Aorta (tissue), 5 donors: Measurements from ENCODE around the gene NEFH. TPM values are rescaled to one million over a fixed set of nuclear protein-coding genes. Genes with fewer than 3 reads are reported as not detected.

ENCODE experiments used
- ATAC-seq: fragments of 200-7000 bp; cut with Tn5 transposase; one replicate; pipeline ENCODE4 v1.9.1; 2022; ENCODE audit warnings: moderate library complexity; ENCODE audit not compliant: low FRiP score
- DNase-seq, 2 donors: peaks; one replicate each; pipeline ENCODE4 v3.0.0-alpha.2; 2020
- H3K27ac ChIP-seq, 2 donors: one replicate each; pipeline ENCODE4 v1.5.1; 2013; ENCODE audit warnings: low read length in 2 of 2, mild to moderate bottlenecking in 2 of 2, moderate library complexity in 2 of 2, control low read depth in 1 of 2, inconsistent platforms in 1 of 2, low read depth in 1 of 2
- H3K27me3 ChIP-seq, 2 donors: one replicate each; pipeline ENCODE4 v1.6.1; 2013; ENCODE audit warnings: control low read depth in 1 of 2, low read length in 1 of 2, mild to moderate bottlenecking in 1 of 2, moderate library complexity in 1 of 2; ENCODE audit not compliant: insufficient read depth in 2 of 2, control insufficient read depth in 1 of 2
- H3K36me3 ChIP-seq, 2 donors: one replicate each; pipeline ENCODE4 v1.6.1; 2013; ENCODE audit warnings: control low read depth in 1 of 2, low read length in 1 of 2, mild to moderate bottlenecking in 1 of 2; ENCODE audit not compliant: insufficient read depth in 2 of 2, control insufficient read depth in 1 of 2
- H3K4me1 ChIP-seq, 2 donors: one replicate each; pipeline ENCODE4 v1.6.1; 2013; ENCODE audit warnings: low read length in 2 of 2, control low read depth in 1 of 2, mild to moderate bottlenecking in 1 of 2, moderate library complexity in 1 of 2; ENCODE audit not compliant: insufficient read depth in 2 of 2, control insufficient read depth in 1 of 2
- H3K4me3 ChIP-seq, 2 donors: one replicate each; pipeline ENCODE4 v1.5.1; 2013; ENCODE audit warnings: low read length in 2 of 2, control low read depth in 1 of 2, mild to moderate bottlenecking in 1 of 2
- H3K9me3 ChIP-seq: one replicate; pipeline ENCODE4 v1.6.1; 2013; ENCODE audit warnings: mild to moderate bottlenecking, low read length; ENCODE audit not compliant: control insufficient read depth
- WGBS, 2 donors: extraction: QIAGEN DNeasy Blood & Tissue Kit; methylation state at CpG; one replicate each; pipeline ENCODE4 v1.1.7; 2013; 5-methylcytosine and 5-hydroxymethylcytosine counted together
- intact Hi-C, 2 donors: fragments of 100-400 bp; cut with DNase I; formaldehyde crosslinking; loops; one replicate each; pipeline versions ENCODE4 v1.14.2 to v1.15.0; 2022
- polyA plus RNA-seq, 2 donors: library from polyadenylated mRNA; stranded (reverse); fragments of 200-250 nt; gene quantifications; one replicate each; pipeline ENCODE4 v1.2.3, GENCODE V29; 2013
- total RNA-seq, 2 donors: library from RNA; stranded (reverse); fragmentation: NEBNext Ultra II Directional; extraction: Animal tissue kit (Norgen Biotek cat#: 25700); gene quantifications; one replicate each; pipeline ENCODE4 v1.2.1, GENCODE V29; 2021
- donor health status: healthy with polysubstance abuse.
- donor health status: Bipolar disorder and iron deficiency.
- donor health status: DM: no; HTN: no; CAD: no.
- donor health status: DM: no; HTN: no; CAD: no.
- donor health status: DM: yes; HTN: yes; CAD: no.

Gene NEFH
- total and polyA plus RNA-seq, 4 donors = 0.36 to 0.63 (median 0.38) TPM; not detected in 1

DNA sequence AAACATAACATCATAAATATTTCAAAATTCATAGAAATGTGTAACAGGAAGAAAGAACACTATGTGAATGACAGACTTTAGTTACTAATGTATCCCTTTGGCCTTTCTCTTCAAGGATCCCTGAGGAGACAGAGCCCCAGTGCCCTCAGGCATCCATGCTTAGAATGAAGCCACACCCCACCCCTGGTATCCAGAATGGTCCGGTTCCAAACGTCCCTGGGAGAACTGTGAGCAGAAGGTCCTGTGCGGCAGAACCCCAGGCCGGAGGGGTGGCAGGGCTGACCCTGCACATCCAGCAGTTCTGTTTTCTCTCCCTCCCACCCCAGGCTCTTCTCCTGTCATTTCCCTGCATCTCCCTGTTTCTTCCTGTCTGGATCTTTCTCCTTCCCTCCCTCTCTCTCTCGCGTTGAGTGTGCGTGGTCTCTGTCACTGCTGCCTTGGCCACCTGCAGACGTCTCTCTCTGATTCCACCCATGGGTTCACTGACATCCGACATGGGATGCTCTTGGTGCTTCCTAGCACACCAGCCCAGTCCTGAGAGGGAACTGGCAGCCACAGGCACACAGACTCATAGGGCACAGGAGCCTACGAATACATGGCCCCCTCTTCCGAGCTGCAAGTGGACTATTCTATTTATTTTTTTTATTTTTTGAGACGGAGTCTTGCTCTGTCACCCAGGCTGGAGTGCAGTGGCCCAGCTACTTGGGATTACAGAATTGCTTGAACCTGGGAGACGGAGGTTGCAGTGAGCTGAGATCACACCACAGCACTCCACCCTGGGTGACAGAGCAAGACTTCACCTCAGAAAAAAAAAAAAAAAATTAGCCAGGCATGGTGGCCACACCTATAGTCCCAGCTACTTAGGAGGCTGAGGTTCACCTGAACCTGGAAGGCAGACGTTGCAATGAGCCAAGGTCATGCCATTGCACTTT is 35.9 kb upstream of the NEFH start:
- no peak overlapping the region for H3K4me3 ChIP-seq
- no peak for ATAC-seq
- intact Hi-C loops = no loop called here
- DNase-seq = no peak
- H3K27ac ChIP-seq = no peak overlapping the region
- WGBS, 2 donors = 53 to 56% methylated on average over 14 of the region's 14 CpGs
- no peaks in the 10 kb centered on the region for H3K36me3 ChIP-seq
- no peaks in the 10 kb centered on the region for H3K9me3 ChIP-seq
- no peaks in the 10 kb centered on the region for H3K4me1 ChIP-seq
- no peaks in the 10 kb centered on the region for H3K27me3 ChIP-seq

- no peak for DNase-seq
- no peaks in the 10 kb centered on the region for H3K36me3 ChIP-seq
- H3K27ac ChIP-seq = no peak overlapping the region
- 84 to 90% methylated on average over 4 of the region's 4 CpGs for WGBS, 2 donors
- no peaks in the 10 kb centered on the region for H3K27me3 ChIP-seq
- H3K9me3 ChIP-seq = no peaks in the 10 kb centered on the region
- no peak overlapping the region for H3K4me3 ChIP-seq
- no peaks in the 10 kb centered on the region for H3K4me1 ChIP-seq
- ATAC-seq = no peak
- intact Hi-C loops = no loop called here
Observed at GRCh38 chr22:29445508-29445907, 34.5 kb upstream of the NEFH start.

- Histone ChIP-seq H3K9me3 (no peaks in the 10 kb centered on the region), H3K4me1 (no peaks in the 10 kb centered on the region), H3K36me3 (no peaks in the 10 kb centered on the region), H3K27ac (no peak overlapping the region), H3K4me3 (no peak overlapping the region), H3K27me3 (no peaks in the 10 kb centered on the region)
- DNase-seq = no peak
- 74 to 85% methylated on average over 5 of the region's 5 CpGs for WGBS, 2 donors
- no peak for ATAC-seq
- intact Hi-C loops = no loop called here
Observed at GRCh38 chr22:29447906-29448305, 32.1 kb upstream of the NEFH start.

DNA sequence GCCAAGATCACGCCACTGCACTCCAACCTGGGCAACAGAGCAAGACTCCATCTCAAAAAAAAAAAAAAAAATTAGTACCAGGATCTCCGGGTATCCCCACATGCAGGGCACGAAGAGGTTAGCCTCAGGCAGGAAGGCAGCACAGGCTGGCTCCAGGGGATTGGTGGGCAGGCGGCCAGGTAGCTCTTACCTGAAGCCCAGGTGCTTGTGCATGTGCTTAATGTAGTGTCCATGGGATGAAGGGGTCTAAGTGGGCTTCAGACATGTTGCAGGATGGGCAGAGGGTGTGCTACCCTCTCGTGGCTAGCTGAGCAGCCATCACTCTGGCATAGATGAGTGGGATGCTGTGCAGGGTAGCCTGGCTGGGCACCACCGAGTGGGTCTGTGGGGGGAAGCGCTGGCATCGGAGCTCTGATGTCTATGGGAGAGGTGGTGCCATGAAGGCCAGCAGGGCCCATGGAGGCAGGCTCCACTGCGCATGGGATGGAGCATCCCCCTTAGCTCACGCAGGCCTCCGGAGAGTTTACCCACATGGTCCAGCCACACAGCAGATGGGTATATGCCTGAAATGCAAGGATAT is 30.6 kb upstream of the NEFH start:
- ATAC-seq (peak; percentile 46), DNase-seq (no peak)
- Histone ChIP-seq H3K9me3 (no peaks in the 10 kb centered on the region), H3K4me1 (no peaks in the 10 kb centered on the region), H3K27ac (no peak overlapping the region), H3K27me3 (no peaks in the 10 kb centered on the region), H3K4me3 (no peak overlapping the region), H3K36me3 (no peaks in the 10 kb centered on the region)
- WGBS, 2 donors = 88 to 91% methylated on average over 11 of the region's 11 CpGs
- intact Hi-C loops = no loop called here

GRCh38 chr22:29450222-29450621 is 29.8 kb upstream of the NEFH start:
- Histone ChIP-seq H3K27me3 (no peaks in the 10 kb centered on the region), H3K36me3 (no peaks in the 10 kb centered on the region), H3K4me1 (no peaks in the 10 kb centered on the region), H3K4me3 (no peak overlapping the region), H3K27ac (no peak overlapping the region), H3K9me3 (no peaks in the 10 kb centered on the region)
- no peak for ATAC-seq
- intact Hi-C loops = no loop called here
- 80 to 87% methylated on average over 8 of the region's 8 CpGs for WGBS, 2 donors
- no peak for DNase-seq

- Histone ChIP-seq H3K4me1 (no peaks in the 10 kb centered on the region), H3K27ac (no peak overlapping the region), H3K36me3 (no peaks in the 10 kb centered on the region), H3K4me3 (no peak overlapping the region), H3K27me3 (no peaks in the 10 kb centered on the region), H3K9me3 (no peaks in the 10 kb centered on the region)
- WGBS, 2 donors = 88 to 90% methylated on average over 4 of the region's 4 CpGs
- ATAC-seq (no peak), DNase-seq (no peak)
- intact Hi-C loops = no loop called here
Observed at GRCh38 chr22:29451863-29452262, 28.2 kb upstream of the NEFH start.

GRCh38 chr22:29454276-29454675 is 25.7 kb upstream of the NEFH start:
- Histone ChIP-seq H3K27me3 (no peaks in the 10 kb centered on the region), H3K9me3 (no peaks in the 10 kb centered on the region), H3K36me3 (no peaks in the 10 kb centered on the region), H3K4me1 (no peaks in the 10 kb centered on the region), H3K27ac (no peak overlapping the region), H3K4me3 (no peak overlapping the region)
- ATAC-seq = no peak
- 27 to 30% methylated on average over 8 of the region's 8 CpGs for WGBS, 2 donors
- no peak for DNase-seq
- intact Hi-C loops = no loop called here

DNA sequence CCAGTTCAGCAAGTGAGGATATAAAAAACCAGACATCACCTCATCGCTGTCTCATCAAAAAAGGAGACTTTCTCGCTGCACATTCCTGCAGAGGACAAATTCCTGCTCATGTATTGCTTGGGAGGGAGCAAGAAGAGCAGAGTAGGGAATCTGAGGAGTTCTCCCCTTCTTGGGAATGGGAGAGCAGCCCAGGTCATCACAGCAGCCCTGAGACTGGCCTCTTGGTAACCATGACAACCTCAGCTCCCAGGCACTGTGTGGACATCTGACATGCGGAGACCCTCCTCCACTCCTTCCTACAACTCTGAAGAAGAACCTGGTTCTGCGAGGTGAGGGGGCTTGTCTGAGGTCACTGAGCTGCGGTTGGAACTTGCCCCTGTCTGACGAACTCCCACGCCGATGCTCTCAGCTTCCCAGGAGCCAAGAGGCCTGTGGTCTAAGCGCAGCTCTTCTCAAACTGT is 23.8 kb upstream of the NEFH start:
- H3K27me3 ChIP-seq = no peaks in the 10 kb centered on the region
- 52 to 59% methylated on average over 9 of the region's 9 CpGs for WGBS, 2 donors

DNA sequence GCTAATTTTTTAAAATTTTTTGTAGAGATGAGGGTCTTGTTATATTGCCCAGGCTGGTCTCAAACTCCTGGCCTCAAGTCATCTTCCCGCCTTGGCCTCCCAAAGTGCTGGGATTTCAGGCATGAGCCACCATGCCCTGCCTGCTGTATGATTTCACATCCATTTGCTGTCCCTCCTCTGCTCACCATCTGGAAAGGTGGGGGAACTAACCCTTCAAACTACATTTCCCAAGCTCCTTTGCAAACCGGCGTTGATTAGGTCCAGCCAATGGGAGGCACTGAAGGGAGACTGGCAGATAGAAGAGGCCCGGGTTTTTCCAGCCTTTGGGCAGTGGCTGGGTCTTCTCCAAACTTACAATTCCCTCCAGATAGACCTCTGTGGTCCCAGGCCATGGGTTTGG is 22.3 kb upstream of the NEFH start:
- Histone ChIP-seq H3K36me3 (no peaks in the 10 kb centered on the region), H3K27ac (no peak overlapping the region), H3K27me3 (no peaks in the 10 kb centered on the region), H3K9me3 (no peaks in the 10 kb centered on the region), H3K4me3 (no peak overlapping the region), H3K4me1 (no peaks in the 10 kb centered on the region)
- ATAC-seq (no peak), DNase-seq (peak in 1 of 2 donors; percentile 50)
- intact Hi-C loops = no loop called here
- WGBS, 2 donors = 30 to 36% methylated on average over 4 of the region's 4 CpGs

More for the DNA sequence above, 23.8 kb upstream of the NEFH start:
- DNase-seq (peak in 1 of 2 donors; percentile 48), ATAC-seq (no peak)
- Histone ChIP-seq H3K9me3 (no peaks in the 10 kb centered on the region), H3K36me3 (no peaks in the 10 kb centered on the region), H3K27ac (no peak overlapping the region), H3K4me3 (no peak overlapping the region), H3K4me1 (no peaks in the 10 kb centered on the region)
- intact Hi-C loops = no loop called here
